ENCODE measurements around the gene VIPR1.

- no peak for TF ChIP-seq ZNF232 (CRISPR knock-in tag; IDR thresholded peaks at IDR 0.05)
- TF ChIP-seq CTCF (IDR thresholded peaks at IDR 0.05), result no peak
- TF ChIP-seq JUN (CRISPR knock-in tag; IDR thresholded peaks at IDR 0.05), result no peak
- no peak for TF ChIP-seq NR2C2 (CRISPR knock-in tag; IDR thresholded peaks at IDR 0.05)
- TF ChIP-seq USF1 (CRISPR knock-in tag; IDR thresholded peaks at IDR 0.05), result no peak
- TF ChIP-seq ESRRA (CRISPR knock-in tag; IDR thresholded peaks at IDR 0.05; ENCODE audit: borderline replicate concordance), result no peak
- no peak for TF ChIP-seq PREB (CRISPR knock-in tag; IDR thresholded peaks at IDR 0.05; ENCODE audit: borderline replicate concordance)
- no peak for TF ChIP-seq IRF1 (CRISPR knock-in tag; IDR thresholded peaks at IDR 0.05)
- no peak for TF ChIP-seq IRF2 (CRISPR knock-in tag; IDR thresholded peaks at IDR 0.05; ENCODE audit: borderline replicate concordance, low read depth)
- no peak for TF ChIP-seq SMAD3 (CRISPR knock-in tag; IDR thresholded peaks at IDR 0.05; ENCODE audit: borderline replicate concordance)
Measured at GRCh38 chr3:42546691-42547213, 44.3 kb downstream of the VIPR1 start.
